Thyroid gland (tissue), 4 donors: Measurements from ENCODE around the gene LSAMP. TPM values are rescaled to one million over a fixed set of nuclear protein-coding genes. Genes with fewer than 3 reads are reported as not detected.
A peak's percentile ranks its signal among the peaks of the same experiment; 100 is the strongest.

Experiments used
- DNase-seq, 2 donors: peaks; one replicate each; pipeline ENCODE4 v3.0.0-alpha.2; 2019
- H3K27ac ChIP-seq, 3 donors: fragments of 200-600 bp; sonication (generic); 1 replicate in 2 of 3; 2 replicates in 1 of 3; pipeline ENCODE4 v1.5.1; 2016 to 2019; ENCODE audit warnings: mild to moderate bottlenecking in 1 of 3, moderate library complexity in 1 of 3
- H3K27me3 ChIP-seq: fragments of 200-600 bp; sonication (generic); one replicate; pipeline ENCODE4 v1.5.1; 2019
- H3K36me3 ChIP-seq, 2 donors: fragments of 200-600 bp; sonication (generic); one replicate each; pipeline ENCODE4 v1.5.1; 2016 to 2019
- H3K4me1 ChIP-seq, 2 donors: fragments of 200-600 bp; sonication (generic); one replicate each; pipeline ENCODE4 v1.5.1; 2017 to 2019
- H3K4me3 ChIP-seq, 3 donors: fragments of 200-600 bp; sonication (generic); replicated peaks in 1 of 3; 1 replicate in 2 of 3; 2 replicates in 1 of 3; pipeline ENCODE4 v1.5.1; 2016; ENCODE audit warnings: mild to moderate bottlenecking in 1 of 3
- H3K9me3 ChIP-seq: fragments of 200-600 bp; sonication (generic); one replicate; pipeline ENCODE4 v1.5.1; 2017
- CTCF ChIP-seq, 6 experiments: fragments of 200-600 bp in 3 of 6; fragments of 450-650 bp in 3 of 6; sonication (generic) in 3 of 6; IDR thresholded peaks; one replicate each; pipeline ENCODE4 v1.5.1; 2016 to 2019; ENCODE audit warnings: antibody characterized with exemption in 6 of 6, mild to moderate bottlenecking in 2 of 6, inconsistent platforms in 1 of 6, moderate library complexity in 1 of 6
- POLR2A ChIP-seq, 2 donors: fragments of 450-650 bp; IDR thresholded peaks; one replicate each; pipeline ENCODE4 v1.6.1; 2017; ENCODE audit warnings: antibody characterized with exemption in 2 of 2, mild to moderate bottlenecking in 2 of 2, moderate library complexity in 1 of 2
- WGBS, 2 donors: methylation state at CpG; one replicate each; pipeline ENCODE4 v1.1.5; 2017; 5-methylcytosine and 5-hydroxymethylcytosine counted together
- intact Hi-C: fragments of 100-400 bp; cut with DNase I; formaldehyde crosslinking; loops from one replicate; pipeline ENCODE4 v1.15.1; 2023
- total RNA-seq, 4 donors: library from RNA; depleted of rRNA; stranded (reverse); fragments of >200 nt; gene quantifications; one replicate each; pipeline ENCODE4 v1.2.3, GENCODE V29; 2016

LSAMP gene
- total RNA-seq, 4 donors from 2014 or later: 0.78 to 2.0 (median 1.8) TPM

- WGBS, 2 donors: 89 to 96% methylated on average over 1 of the region's 1 CpG
These were observed 426.6 kb downstream of the LSAMP start for GRCh38 chr3:116018646-116019045.

GRCh38 chr3:116015931-116016330, 429.4 kb downstream of the LSAMP start:
- H3K9me3 ChIP-seq: no peaks in the 10 kb centered on the region
- no peak for TF ChIP-seq POLR2A (IDR thresholded peaks at IDR 0.05)
- TF ChIP-seq CTCF (IDR thresholded peaks at IDR 0.05): no peak
- no peaks in the 10 kb centered on the region for H3K27me3 ChIP-seq
- H3K4me1 ChIP-seq: no peaks in the 10 kb centered on the region
- 65 to 72% methylated on average over 2 of the region's 2 CpGs for WGBS, 2 donors
- intact Hi-C loops: no loop called here
- no peak overlapping the region for H3K27ac ChIP-seq
- DNase-seq: no peak
- no peaks in the 10 kb centered on the region for H3K36me3 ChIP-seq
- no peak overlapping the region for H3K4me3 ChIP-seq

More at GRCh38 chr3:116018646-116019045, 426.6 kb downstream of the LSAMP start:
- Histone ChIP-seq H3K9me3 (no peaks in the 10 kb centered on the region), H3K36me3 (no peaks in the 10 kb centered on the region), H3K4me1 (no peaks in the 10 kb centered on the region), H3K27ac (no peak overlapping the region), H3K27me3 (no peaks in the 10 kb centered on the region), H3K4me3 (no peak overlapping the region)
- intact Hi-C loops: no loop called here
- TF ChIP-seq CTCF (IDR thresholded peaks at IDR 0.05) (no peak), POLR2A (IDR thresholded peaks at IDR 0.05) (no peak)
- DNase-seq: no peak

GRCh38 chr3:116007000-116007399, 438.3 kb downstream of the LSAMP start:
- Histone ChIP-seq H3K36me3 (no peaks in the 10 kb centered on the region), H3K27me3 (no peaks in the 10 kb centered on the region), H3K27ac (no peak overlapping the region), H3K9me3 (no peaks in the 10 kb centered on the region), H3K4me1 (no peaks in the 10 kb centered on the region), H3K4me3 (no peak overlapping the region)
- no peak for DNase-seq
- intact Hi-C loops: no loop called here
- TF ChIP-seq CTCF (IDR thresholded peaks at IDR 0.05) (no peak), POLR2A (IDR thresholded peaks at IDR 0.05) (no peak)
- 80 to 86% methylated on average over 2 of the region's 2 CpGs for WGBS, 2 donors

GRCh38 chr3:116005404-116005803, 439.9 kb downstream of the LSAMP start:
- Histone ChIP-seq H3K4me3 (no peak overlapping the region), H3K27me3 (no peaks in the 10 kb centered on the region), H3K9me3 (no peaks in the 10 kb centered on the region), H3K36me3 (no peaks in the 10 kb centered on the region), H3K4me1 (no peaks in the 10 kb centered on the region), H3K27ac (no peak overlapping the region)
- DNase-seq: peak in 1 of 2 donors; percentile 8
- TF ChIP-seq POLR2A (IDR thresholded peaks at IDR 0.05) (no peak), CTCF (IDR thresholded peaks at IDR 0.05) (no peak)
- intact Hi-C loops: no loop called here
- 21 to 26% methylated on average over 4 of the region's 4 CpGs for WGBS, 2 donors

- TF ChIP-seq CTCF (IDR thresholded peaks at IDR 0.05) (no peak), POLR2A (IDR thresholded peaks at IDR 0.05) (no peak)
- no peak for DNase-seq
- WGBS, 2 donors: 73 to 76% methylated on average over 2 of the region's 2 CpGs
- no peaks in the 10 kb centered on the region for H3K9me3 ChIP-seq
- intact Hi-C loops: no loop called here
- H3K36me3 ChIP-seq: no peaks in the 10 kb centered on the region
- no peak overlapping the region for H3K27ac ChIP-seq
- H3K4me3 ChIP-seq: no peak overlapping the region
- no peaks in the 10 kb centered on the region for H3K4me1 ChIP-seq
- H3K27me3 ChIP-seq: no peaks in the 10 kb centered on the region
These were observed 443.1 kb downstream of the LSAMP start for GRCh38 chr3:116002235-116002634.
